GM12878 (cell line): Measurements from ENCODE around the gene SBNO1. TPM values are rescaled to one million over a fixed set of nuclear protein-coding genes. Genes with fewer than 3 reads are reported as not detected.
A peak's percentile ranks its signal among the peaks of the same experiment; 100 is the strongest.

Experiments
- BHLHE40 ChIP-seq, 2 experiments: fragments of 450-650 bp in 1 of 2; IDR thresholded peaks; 2 replicates each; pipeline ENCODE4 v1.6.1; 2011 to 2017; ENCODE audit warnings: low read depth in 2 of 2, borderline replicate concordance in 1 of 2, improper control_type of control experiment in 1 of 2, low read length in 1 of 2, mild to moderate bottlenecking in 1 of 2
- CUX1 ChIP-seq: IDR thresholded peaks from 2 replicates; pipeline ENCODE4 v1.6.1; 2012; ENCODE audit warnings: improper control_type of control experiment, low read depth, low read length; ENCODE audit not compliant: insufficient replicate concordance
- E4F1 ChIP-seq: fragments of 450-650 bp; IDR thresholded peaks from 2 replicates; pipeline ENCODE4 v1.6.1; 2018; ENCODE audit warnings: borderline replicate concordance, mild to moderate bottlenecking; ENCODE audit not compliant: partially characterized antibody
- FOS ChIP-seq: IDR thresholded peaks from 3 replicates; pipeline ENCODE4 v1.6.1; 2011; ENCODE audit warnings: borderline replicate concordance; ENCODE audit not compliant: insufficient read length; ENCODE audit errors: extremely low read depth
- IKZF1 ChIP-seq: fragments of 450-650 bp; conservative IDR thresholded peaks from 2 replicates; pipeline ENCODE4 v1.6.1; 2017; ENCODE audit warnings: antibody characterized with exemption, mild to moderate bottlenecking
- JUNB ChIP-seq: IDR thresholded peaks from 2 replicates; pipeline ENCODE4 v1.6.1; 2016; ENCODE audit warnings: antibody characterized with exemption, mild to moderate bottlenecking
- NR2C2 ChIP-seq: IDR thresholded peaks from 2 replicates; pipeline ENCODE4 v1.6.1; 2011; ENCODE audit warnings: borderline replicate concordance, low read depth; ENCODE audit not compliant: control insufficient read depth, insufficient read length
- PAX8 ChIP-seq: fragments of 450-650 bp; IDR thresholded peaks from 2 replicates; pipeline ENCODE4 v1.6.1; 2017; ENCODE audit warnings: mild to moderate bottlenecking, moderate library complexity
- RAD51 ChIP-seq: fragments of 450-650 bp; IDR thresholded peaks from 2 replicates; pipeline ENCODE4 v1.6.1; 2016; ENCODE audit warnings: moderate library complexity, mild to moderate bottlenecking, inconsistent platforms
- RB1 ChIP-seq: fragments of 450-650 bp; formaldehyde crosslinking; IDR thresholded peaks from 2 replicates; pipeline ENCODE4 v1.6.1; 2017; ENCODE audit warnings: mild to moderate bottlenecking, borderline replicate concordance
- RBBP5 ChIP-seq: fragments of 200-600 bp; sonication (generic); conservative IDR thresholded peaks from 2 replicates; pipeline ENCODE4 v1.6.1; 2016
- RELA ChIP-seq: fragments of 450-650 bp; IDR thresholded peaks from 2 replicates; pipeline ENCODE4 v1.8.0; 2014; ENCODE audit warnings: borderline replicate concordance; ENCODE audit not compliant: partially characterized antibody
- SP1 ChIP-seq: IDR thresholded peaks from one replicate; pipeline ENCODE4 v1.6.1; 2011; ENCODE audit warnings: low read depth, low read length
- ZNF24 ChIP-seq: fragments of 450-650 bp; IDR thresholded peaks from 2 replicates; pipeline ENCODE4 v1.6.1; 2017; ENCODE audit warnings: antibody characterized with exemption, mild to moderate bottlenecking
- ZNF274 ChIP-seq: IDR thresholded peaks from one replicate; pipeline ENCODE4 v1.8.0; 2011; ENCODE audit not compliant: insufficient read length, insufficient read depth
- polyA plus RNA-seq, 11 experiments: library from polyadenylated mRNA; depleted of rRNA in 4 of 11; unstranded in 6 of 11; stranded (reverse) in 5 of 11; fragments of >200 nt; fragmentation: Nextera tagmentation in 4 of 11; fragmentation: Illumina TruSeq in 1 of 11; extraction: Ambion mirVana in 4 of 11; extraction: Trizol in 1 of 11; gene quantifications; 1 replicate in 1 of 11; 2 replicates in 10 of 11; pipeline versions ENCODE4 v1.2.1 to v1.2.3, GENCODE V29; 2011 to 2016; ENCODE audit warnings: inconsistent platforms in 2 of 11, missing spikeins in 2 of 11, low read depth in 1 of 11
- total RNA-seq, 4 experiments: library from RNA; depleted of rRNA in 3 of 4; stranded (reverse); fragments of >200 nt in 3 of 4; fragmentation: Illumina TruSeq in 1 of 4; extraction: Trizol in 1 of 4; gene quantifications; 2 replicates each; pipeline versions ENCODE4 v1.2.1 to v1.2.3, GENCODE V29; 2013 to 2021
- TF ChIP-seq, protein P1 (sequence below): fragments of 450-650 bp; IDR thresholded peaks from 2 replicates; pipeline ENCODE4 v1.6.1; 2017; ENCODE audit warnings: antibody characterized with exemption, mild to moderate bottlenecking, moderate library complexity
- TF ChIP-seq, protein P2 (sequence below): IDR thresholded peaks from 2 replicates; pipeline ENCODE4 v1.6.1; 2012; ENCODE audit warnings: low read depth, low read length, improper control_type of control experiment

SBNO1 gene
- total and polyA plus RNA-seq, 10 of the 15 experiments (the other 5 are each of a cell fraction or from before 2014, with no cell fraction given): 7.5 to 39.7 (median 20.9) TPM

GRCh38 chr12:123365025-123365917 lies 624 bp upstream of the SBNO1 start (continued):
- TF ChIP-seq RELA (peak; percentile 81), CUX1 (no peak), RB1 (0 out of 2 replicates have a peak, but pooled peaks have one; percentile 68), JUNB (peak; percentile 100), SP1 (peak; percentile 81), ZNF274 (no peak), NR2C2 (no peak), BHLHE40 (IDR thresholded peaks at IDR 0.05; ENCODE audit: borderline replicate concordance in 1 of 2, low read depth in 2 of 2, low read length in 1 of 2) (peak; percentile 71 to 96), E4F1 (no peak), RBBP5 (no peak; the same call in 1 of the 2 replicates), RAD51 (peak; percentile 99), ZNF24 (no peak), IKZF1 (peak; percentile 94), PAX8 (peak; percentile 17; the same call in 1 of the 2 replicates), FOS (no peak)
- TF ChIP-seq, protein P1, sequence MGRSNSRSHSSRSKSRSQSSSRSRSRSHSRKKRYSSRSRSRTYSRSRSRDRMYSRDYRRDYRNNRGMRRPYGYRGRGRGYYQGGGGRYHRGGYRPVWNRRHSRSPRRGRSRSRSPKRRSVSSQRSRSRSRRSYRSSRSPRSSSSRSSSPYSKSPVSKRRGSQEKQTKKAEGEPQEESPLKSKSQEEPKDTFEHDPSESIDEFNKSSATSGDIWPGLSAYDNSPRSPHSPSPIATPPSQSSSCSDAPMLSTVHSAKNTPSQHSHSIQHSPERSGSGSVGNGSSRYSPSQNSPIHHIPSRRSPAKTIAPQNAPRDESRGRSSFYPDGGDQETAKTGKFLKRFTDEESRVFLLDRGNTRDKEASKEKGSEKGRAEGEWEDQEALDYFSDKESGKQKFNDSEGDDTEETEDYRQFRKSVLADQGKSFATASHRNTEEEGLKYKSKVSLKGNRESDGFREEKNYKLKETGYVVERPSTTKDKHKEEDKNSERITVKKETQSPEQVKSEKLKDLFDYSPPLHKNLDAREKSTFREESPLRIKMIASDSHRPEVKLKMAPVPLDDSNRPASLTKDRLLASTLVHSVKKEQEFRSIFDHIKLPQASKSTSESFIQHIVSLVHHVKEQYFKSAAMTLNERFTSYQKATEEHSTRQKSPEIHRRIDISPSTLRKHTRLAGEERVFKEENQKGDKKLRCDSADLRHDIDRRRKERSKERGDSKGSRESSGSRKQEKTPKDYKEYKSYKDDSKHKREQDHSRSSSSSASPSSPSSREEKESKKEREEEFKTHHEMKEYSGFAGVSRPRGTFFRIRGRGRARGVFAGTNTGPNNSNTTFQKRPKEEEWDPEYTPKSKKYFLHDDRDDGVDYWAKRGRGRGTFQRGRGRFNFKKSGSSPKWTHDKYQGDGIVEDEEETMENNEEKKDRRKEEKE: no peak
- TF ChIP-seq, protein P2, sequence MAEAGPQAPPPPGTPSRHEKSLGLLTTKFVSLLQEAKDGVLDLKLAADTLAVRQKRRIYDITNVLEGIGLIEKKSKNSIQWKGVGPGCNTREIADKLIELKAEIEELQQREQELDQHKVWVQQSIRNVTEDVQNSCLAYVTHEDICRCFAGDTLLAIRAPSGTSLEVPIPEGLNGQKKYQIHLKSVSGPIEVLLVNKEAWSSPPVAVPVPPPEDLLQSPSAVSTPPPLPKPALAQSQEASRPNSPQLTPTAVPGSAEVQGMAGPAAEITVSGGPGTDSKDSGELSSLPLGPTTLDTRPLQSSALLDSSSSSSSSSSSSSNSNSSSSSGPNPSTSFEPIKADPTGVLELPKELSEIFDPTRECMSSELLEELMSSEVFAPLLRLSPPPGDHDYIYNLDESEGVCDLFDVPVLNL: no peak
